Measurements from ENCODE around the gene AMPH.

AMPH gene

DNA sequence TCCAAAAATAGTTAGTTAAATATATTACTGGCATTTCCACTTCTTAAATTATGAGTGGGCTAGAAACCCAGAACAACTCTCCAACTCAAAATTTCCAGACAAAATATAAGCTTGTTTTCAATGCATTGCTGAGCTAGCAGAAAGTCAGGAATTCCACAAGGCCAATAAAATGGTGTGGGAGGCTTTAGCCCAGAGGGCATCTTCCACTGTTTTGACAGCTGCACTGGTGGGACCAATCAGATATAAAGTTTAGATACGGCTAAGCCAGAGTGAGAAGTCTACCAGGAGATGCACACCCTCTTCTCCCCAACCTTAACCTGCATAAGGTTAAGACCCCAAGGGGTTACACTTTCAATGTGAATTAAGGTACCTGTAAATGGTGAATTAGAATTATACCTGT lies 76.6 kb downstream of the AMPH start:
- no peak overlapping the region for H3K27ac ChIP-seq
- TF ChIP-seq, protein P1, sequence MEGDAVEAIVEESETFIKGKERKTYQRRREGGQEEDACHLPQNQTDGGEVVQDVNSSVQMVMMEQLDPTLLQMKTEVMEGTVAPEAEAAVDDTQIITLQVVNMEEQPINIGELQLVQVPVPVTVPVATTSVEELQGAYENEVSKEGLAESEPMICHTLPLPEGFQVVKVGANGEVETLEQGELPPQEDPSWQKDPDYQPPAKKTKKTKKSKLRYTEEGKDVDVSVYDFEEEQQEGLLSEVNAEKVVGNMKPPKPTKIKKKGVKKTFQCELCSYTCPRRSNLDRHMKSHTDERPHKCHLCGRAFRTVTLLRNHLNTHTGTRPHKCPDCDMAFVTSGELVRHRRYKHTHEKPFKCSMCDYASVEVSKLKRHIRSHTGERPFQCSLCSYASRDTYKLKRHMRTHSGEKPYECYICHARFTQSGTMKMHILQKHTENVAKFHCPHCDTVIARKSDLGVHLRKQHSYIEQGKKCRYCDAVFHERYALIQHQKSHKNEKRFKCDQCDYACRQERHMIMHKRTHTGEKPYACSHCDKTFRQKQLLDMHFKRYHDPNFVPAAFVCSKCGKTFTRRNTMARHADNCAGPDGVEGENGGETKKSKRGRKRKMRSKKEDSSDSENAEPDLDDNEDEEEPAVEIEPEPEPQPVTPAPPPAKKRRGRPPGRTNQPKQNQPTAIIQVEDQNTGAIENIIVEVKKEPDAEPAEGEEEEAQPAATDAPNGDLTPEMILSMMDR (conservative IDR thresholded peaks at IDR 0.05): no peak

DNA sequence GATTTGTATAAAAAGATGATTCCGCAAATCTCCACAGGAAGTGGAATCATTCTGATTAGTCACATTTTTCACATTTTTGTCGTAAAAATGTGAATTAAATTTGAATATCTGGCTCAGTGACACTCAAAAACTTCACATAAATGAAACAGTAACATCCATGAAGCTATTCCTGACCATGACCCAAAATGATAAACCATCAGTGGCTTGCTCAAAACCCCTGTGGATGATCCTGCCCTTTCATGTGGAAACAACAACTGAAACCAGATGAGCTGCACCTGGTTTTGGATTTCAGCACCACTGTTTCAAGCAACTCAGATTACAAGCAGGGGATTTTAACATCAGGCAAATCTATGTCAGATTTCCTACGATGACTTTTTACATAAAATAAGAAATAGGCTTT lies 80.3 kb downstream of the AMPH start:
- TF ChIP-seq, protein P1 (conservative IDR thresholded peaks at IDR 0.05): no peak
- no peak overlapping the region for H3K27ac ChIP-seq

DNA sequence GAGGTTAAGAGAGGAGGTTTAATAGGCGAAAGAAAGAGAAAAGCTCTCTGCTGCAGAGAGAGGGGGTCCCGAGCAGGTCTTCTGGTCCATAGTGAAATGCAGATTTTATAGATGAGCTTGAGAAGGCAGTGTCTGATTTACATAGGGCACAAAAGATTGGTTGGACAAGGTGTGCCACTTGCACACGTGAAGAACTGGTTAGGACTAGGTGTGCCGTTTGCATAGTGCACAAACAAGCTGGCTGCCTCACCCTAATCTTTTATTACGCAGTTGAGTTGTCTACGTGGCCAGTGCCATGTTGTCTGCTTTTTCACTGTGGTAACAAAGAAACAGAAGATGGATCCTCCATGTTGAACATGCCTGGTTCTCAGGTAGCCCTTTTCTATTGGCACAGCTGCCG lies 82.6 kb downstream of the AMPH start:
- TF ChIP-seq, protein P1 (conservative IDR thresholded peaks at IDR 0.05): no peak
- no peak overlapping the region for H3K27ac ChIP-seq

DNA sequence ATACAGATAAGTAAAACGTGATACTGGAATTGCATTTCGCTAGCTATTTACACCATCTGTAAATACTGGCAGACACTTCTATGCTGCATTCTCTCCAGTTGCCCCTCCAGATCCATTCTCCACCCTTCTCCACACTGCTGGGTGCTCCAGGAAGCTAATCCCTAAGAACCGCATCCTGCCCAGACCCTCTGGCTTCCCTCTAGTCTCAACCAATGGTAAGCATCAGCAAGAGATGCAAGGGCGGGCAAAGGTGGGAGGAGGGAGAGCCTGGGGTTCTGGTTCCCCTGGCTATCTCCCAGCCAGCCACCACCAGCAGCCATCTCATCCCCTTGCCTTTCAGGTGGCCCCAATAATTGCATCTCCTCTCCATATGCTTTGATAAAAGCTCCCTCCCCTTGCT lies 84.4 kb downstream of the AMPH start:
- TF ChIP-seq, protein P1 (conservative IDR thresholded peaks at IDR 0.05): no peak
- H3K27ac ChIP-seq: no peak overlapping the region

DNA sequence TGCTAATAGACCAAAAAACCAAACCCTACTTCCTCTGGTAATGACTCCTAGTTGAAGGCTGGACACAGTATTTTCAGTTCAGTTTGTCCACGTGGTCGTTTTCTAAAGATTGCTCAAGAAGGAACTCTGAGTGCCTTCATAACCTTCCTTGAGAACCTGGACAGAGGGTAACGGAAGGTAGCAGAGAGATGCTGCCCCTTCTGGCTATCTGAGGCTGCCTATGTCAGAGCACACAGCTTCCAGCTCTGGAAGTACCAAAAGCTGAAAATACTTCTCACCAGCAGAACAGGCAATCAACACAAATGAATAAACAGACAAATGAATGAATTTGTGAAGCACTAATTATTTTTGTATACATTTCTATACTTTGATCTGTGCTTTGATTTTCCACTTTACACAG lies 85.2 kb downstream of the AMPH start:
- TF ChIP-seq, protein P1 (conservative IDR thresholded peaks at IDR 0.05): peak; percentile 45
- no peak overlapping the region for H3K27ac ChIP-seq

DNA sequence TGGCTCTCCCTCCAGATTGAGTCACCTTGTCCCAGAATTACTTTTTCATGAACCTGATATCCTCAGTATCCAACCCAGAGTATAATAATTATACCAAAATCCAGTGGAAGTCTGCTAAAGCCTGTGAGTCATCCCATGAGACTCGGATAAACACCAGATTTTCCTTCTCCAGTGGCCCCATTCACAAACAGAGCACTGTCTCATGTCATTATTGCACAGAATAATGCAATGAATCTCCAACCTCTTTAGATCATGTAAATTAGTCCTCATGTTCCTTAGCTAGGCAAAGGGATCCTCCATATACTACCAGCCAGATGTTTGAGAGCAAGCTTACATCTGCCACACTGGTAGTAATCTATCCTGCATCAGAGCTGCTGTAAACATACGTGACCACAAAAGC lies 89.0 kb downstream of the AMPH start:
- H3K27ac ChIP-seq: no peak overlapping the region
- TF ChIP-seq, protein P1 (conservative IDR thresholded peaks at IDR 0.05): no peak

DNA sequence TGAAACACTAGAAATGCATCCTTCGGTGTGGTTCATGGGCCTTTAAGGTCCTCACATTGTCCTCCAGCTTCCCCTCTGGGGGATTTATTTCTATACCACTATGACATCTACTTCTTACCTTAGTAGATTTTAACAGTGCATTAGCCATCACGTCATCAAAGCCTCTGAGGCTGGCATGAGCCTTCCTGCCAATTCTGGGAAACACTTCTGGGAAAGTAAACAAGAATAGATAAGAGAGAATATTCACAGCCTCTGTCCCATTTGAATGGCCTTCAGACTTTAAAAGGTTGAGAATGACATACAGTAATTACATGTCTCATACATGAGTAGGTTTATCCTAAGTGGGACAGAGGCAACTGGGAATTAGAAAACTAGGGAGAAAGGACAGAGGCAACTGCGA lies 89.7 kb downstream of the AMPH start:
- TF ChIP-seq, protein P1 (conservative IDR thresholded peaks at IDR 0.05): no peak
- no peak overlapping the region for H3K27ac ChIP-seq
